SK-N-SH (cell line): ENCODE data around the gene TFEB. TPM values are rescaled to one million over a fixed set of nuclear protein-coding genes. Genes with fewer than 3 reads are reported as not detected.

ENCODE experiments used
- CTCF ChIA-PET: fragments of 300-600, 350-600 bp; formaldehyde crosslinking; extraction: SDS; loops from one replicate; lab custom pipeline; 2021; lab: Yijun Ruan, JAX
- POLR2A ChIA-PET: fragments of 350-600 bp; sonication (Branson Sonifier 250); formaldehyde crosslinking; extraction: SDS; loops from one replicate; lab custom pipeline; 2020; ENCODE audit warnings: antibody characterized with exemption, inconsistent platforms; lab: Yijun Ruan, JAX
- DNase-seq: peaks from one replicate; pipeline ENCODE4 v3.0.0; 2012
- H2AFZ ChIP-seq: fragments of 200-600 bp; sonication (generic); 2 replicates; pipeline ENCODE4 v1.8.1; 2016; ENCODE audit warnings: antibody characterized with exemption, mild to moderate bottlenecking, low read depth
- H3F3A ChIP-seq: fragments of 200-600 bp; sonication (generic); replicated peaks from 2 replicates; pipeline ENCODE3; 2016; ENCODE audit warnings: antibody characterized with exemption, mild to moderate bottlenecking; ENCODE audit not compliant: insufficient read depth
- H3K27ac ChIP-seq, 2 experiments: fragments of 200-500 bp in 1 of 2; fragments of 200-600 bp in 1 of 2; sonication (Bioruptor generic) in 1 of 2; sonication (generic), shearing (Covaris generic) in 1 of 2; 2 replicates each; pipeline versions ENCODE4 v1.5.1 to v1.6.1; 2014 to 2016; ENCODE audit warnings: low read depth in 2 of 2, inconsistent platforms in 1 of 2, low read length in 1 of 2, mild to moderate bottlenecking in 1 of 2, mixed read lengths in 1 of 2
- H3K27me3 ChIP-seq: fragments of 200-600 bp; sonication (generic), shearing (Covaris generic); 2 replicates; pipeline ENCODE4 v1.6.1; 2016; ENCODE audit warnings: mixed run types; ENCODE audit not compliant: insufficient read depth
- H3K36me3 ChIP-seq, 2 experiments: fragments of 200-500 bp in 1 of 2; fragments of 200-600 bp in 1 of 2; sonication (Bioruptor generic) in 1 of 2; sonication (generic) in 1 of 2; replicated peaks in 1 of 2; 2 replicates each; pipeline versions ENCODE3 to v1.5.1; 2014 to 2016; ENCODE audit warnings: low read length in 1 of 2, mild to moderate bottlenecking in 1 of 2; ENCODE audit not compliant: insufficient read depth in 2 of 2, control insufficient read depth in 1 of 2
- H3K4me1 ChIP-seq, 2 experiments: fragments of 200-500 bp in 1 of 2; fragments of 200-600 bp in 1 of 2; sonication (Bioruptor generic) in 1 of 2; sonication (generic), shearing (Covaris generic) in 1 of 2; 2 replicates each; pipeline versions ENCODE4 v1.5.1 to v1.6.1; 2014 to 2016; ENCODE audit warnings: low read depth in 1 of 2, low read length in 1 of 2, mixed run types in 1 of 2; ENCODE audit not compliant: insufficient read depth in 2 of 2, control insufficient read depth in 1 of 2
- H3K4me2 ChIP-seq: fragments of 200-600 bp; sonication (generic), shearing (Covaris generic); 2 replicates; pipeline ENCODE4 v1.6.1; 2017; ENCODE audit warnings: mixed run types
- H3K4me3 ChIP-seq, 2 experiments: fragments of 200-500 bp in 1 of 2; fragments of 200-600 bp in 1 of 2; sonication (Bioruptor generic) in 1 of 2; sonication (generic), shearing (Covaris generic) in 1 of 2; 2 replicates each; pipeline versions ENCODE4 v1.5.1 to v1.8.1; 2014 to 2016; ENCODE audit warnings: low read depth in 2 of 2, inconsistent platforms in 1 of 2, low read length in 1 of 2, mild to moderate bottlenecking in 1 of 2, mixed read lengths in 1 of 2, moderate library complexity in 1 of 2
- H3K79me2 ChIP-seq: fragments of 200-600 bp; sonication (generic); 2 replicates; pipeline ENCODE4 v1.8.1; 2017; ENCODE audit warnings: mild to moderate bottlenecking; ENCODE audit not compliant: insufficient read depth
- H3K9ac ChIP-seq: fragments of 200-600 bp; sonication (generic); 2 replicates; pipeline ENCODE4 v1.6.1; 2017; ENCODE audit warnings: mixed run types
- H3K9me2 ChIP-seq: fragments of 200-600 bp; sonication (generic); 2 replicates; pipeline ENCODE4 v1.6.1; 2017; ENCODE audit warnings: mixed run types
- H3K9me3 ChIP-seq: fragments of 200-600 bp; sonication (generic); 2 replicates; pipeline ENCODE4 v1.6.1; 2017; ENCODE audit warnings: mixed run types, mild to moderate bottlenecking, moderate library complexity
- H4K20me1 ChIP-seq: fragments of 200-600 bp; sonication (generic); 2 replicates; pipeline ENCODE4 v1.6.1; 2017; ENCODE audit warnings: mild to moderate bottlenecking, mixed run types; ENCODE audit not compliant: insufficient read depth
- CTCF ChIP-seq: fragments of 200-600 bp; sonication (generic); IDR thresholded peaks from 2 replicates; pipeline ENCODE4 v1.6.1; 2017; ENCODE audit warnings: antibody characterized with exemption, mild to moderate bottlenecking, moderate library complexity
- ELF1 ChIP-seq: IDR thresholded peaks from 2 replicates; pipeline ENCODE4 v1.4.0; 2012
- EP300 ChIP-seq, 2 experiments: IDR thresholded peaks; 2 replicates each; pipeline versions ENCODE4 v1.4.0 to v1.6.1; 2012; ENCODE audit warnings: borderline replicate concordance in 1 of 2, low read depth in 1 of 2, low read length in 1 of 2
- GABPA ChIP-seq: IDR thresholded peaks from 2 replicates; pipeline ENCODE4 v1.4.0; 2012; ENCODE audit warnings: low read depth, mild to moderate bottlenecking
- IRF3 ChIP-seq: fragments of 150-350 bp; IDR thresholded peaks from 2 replicates; pipeline ENCODE4 v1.6.1; 2016; ENCODE audit warnings: mild to moderate bottlenecking, low read depth, low read length
- MAX ChIP-seq: IDR thresholded peaks from 2 replicates; pipeline ENCODE4 v1.4.0; 2012; ENCODE audit warnings: low read depth
- MEF2A ChIP-seq: IDR thresholded peaks from 2 replicates; pipeline ENCODE4 v1.4.0; 2012; ENCODE audit warnings: low read depth, borderline replicate concordance
- MXI1 ChIP-seq: IDR thresholded peaks from 2 replicates; pipeline ENCODE4 v1.6.1; 2012; ENCODE audit warnings: mild to moderate bottlenecking, low read depth, low read length, improper control_type of control experiment
- NFIC ChIP-seq: IDR thresholded peaks from 2 replicates; pipeline ENCODE4 v1.4.0; 2012; ENCODE audit warnings: borderline replicate concordance
- NRF1 ChIP-seq: IDR thresholded peaks from 2 replicates; pipeline ENCODE4 v1.6.1; 2012; ENCODE audit warnings: low read depth, mild to moderate bottlenecking, low read length
- POLR2AphosphoS5 ChIP-seq: IDR thresholded peaks from 2 replicates; pipeline ENCODE4 v1.6.1; 2012; ENCODE audit warnings: low read depth, low read length
- RAD21 ChIP-seq: IDR thresholded peaks from 2 replicates; pipeline ENCODE4 v1.6.1; 2012; ENCODE audit warnings: mild to moderate bottlenecking, low read length
- RFX5 ChIP-seq: IDR thresholded peaks from 2 replicates; pipeline ENCODE4 v1.6.1; 2012; ENCODE audit warnings: mild to moderate bottlenecking, improper control_type of control experiment, low read length
- RXRA ChIP-seq: IDR thresholded peaks from 2 replicates; pipeline ENCODE4 v1.4.0; 2012; ENCODE audit warnings: low read depth, mild to moderate bottlenecking, borderline replicate concordance
- SIN3A ChIP-seq: IDR thresholded peaks from 2 replicates; pipeline ENCODE4 v1.6.1; 2012; ENCODE audit warnings: low read depth, mild to moderate bottlenecking, low read length, moderate library complexity, borderline replicate concordance
- TAF1 ChIP-seq: IDR thresholded peaks from 2 replicates; pipeline ENCODE4 v1.6.1; 2012; ENCODE audit warnings: low read depth, mild to moderate bottlenecking, low read length, moderate library complexity, borderline replicate concordance
- USF2 ChIP-seq: fragments of 150-350 bp; IDR thresholded peaks from 2 replicates; pipeline ENCODE4 v1.6.1; 2017; ENCODE audit warnings: antibody characterized with exemption, low read length, low read depth, borderline replicate concordance
- YY1 ChIP-seq: IDR thresholded peaks from 2 replicates; pipeline ENCODE4 v1.4.0; 2012; ENCODE audit warnings: low read depth, mild to moderate bottlenecking
- WGBS: methylation state at CpG from one replicate; pipeline ENCODE4 v1.1.6; 2017; ENCODE audit warnings: low lambda C conversion rate; 5-methylcytosine and 5-hydroxymethylcytosine counted together
- polyA plus RNA-seq, 3 experiments: library from polyadenylated mRNA; depleted of rRNA; stranded (reverse); fragments of >200 nt; gene quantifications; 2 replicates each; pipeline ENCODE4 v1.2.3, GENCODE V29; 2012
- TF ChIP-seq, protein P1 (sequence below): IDR thresholded peaks from 2 replicates; pipeline ENCODE4 v1.4.0; 2012; ENCODE audit warnings: low read depth, borderline replicate concordance
- TF ChIP-seq, protein P2 (sequence below): IDR thresholded peaks from 2 replicates; pipeline ENCODE4 v1.4.0; 2012; ENCODE audit warnings: low read depth, borderline replicate concordance

The TFEB gene
- polyA plus RNA-seq, 1 of the 3 experiments (the other 2 are of a cell fraction): 6.2 TPM

- no peaks in the 10 kb centered on the region for H3K79me2 ChIP-seq
- H3K36me3 ChIP-seq: no peaks in the 10 kb centered on the region
- 78% methylated on average over 10 of the region's 14 CpGs for WGBS
- H3K4me1 ChIP-seq: peaks cover 0 to 8% of the 10 kb centered on the region in 2 experiments; a peak in 1 of 4 replicates
- H3F3A ChIP-seq: no peaks in the 10 kb centered on the region
- no peaks in the 10 kb centered on the region for H3K9me3 ChIP-seq
- H3K27ac ChIP-seq: no peak overlapping the region
- no peak for DNase-seq
- no peak overlapping the region for H2AFZ ChIP-seq
- H3K4me3 ChIP-seq: no peak overlapping the region
- ChIA-PET POLR2A (no interaction called here), CTCF (interaction anchor here (1.3 to 3.4 kb wide), 2 partner anchors 28 to 288 kb away, joined by 6 to 12 read pairs; no protein-coding TSS in a partner anchor)
- TF ChIP-seq YY1 (no peak), SIN3A (no peak), MEF2A (no peak), NFIC (no peak), GABPA (no peak), NRF1 (no peak), RFX5 (no peak), IRF3 (no peak), POLR2AphosphoS5 (no peak), RXRA (no peak), MAX (no peak), ELF1 (no peak), RAD21 (no peak), MXI1 (no peak), CTCF (no peak), USF2 (no peak), TAF1 (no peak), EP300 (IDR thresholded peaks at IDR 0.05; ENCODE audit: borderline replicate concordance in 1 of 2, low read depth in 1 of 2, low read length in 1 of 2) (no peak)
- TF ChIP-seq, protein P1, sequence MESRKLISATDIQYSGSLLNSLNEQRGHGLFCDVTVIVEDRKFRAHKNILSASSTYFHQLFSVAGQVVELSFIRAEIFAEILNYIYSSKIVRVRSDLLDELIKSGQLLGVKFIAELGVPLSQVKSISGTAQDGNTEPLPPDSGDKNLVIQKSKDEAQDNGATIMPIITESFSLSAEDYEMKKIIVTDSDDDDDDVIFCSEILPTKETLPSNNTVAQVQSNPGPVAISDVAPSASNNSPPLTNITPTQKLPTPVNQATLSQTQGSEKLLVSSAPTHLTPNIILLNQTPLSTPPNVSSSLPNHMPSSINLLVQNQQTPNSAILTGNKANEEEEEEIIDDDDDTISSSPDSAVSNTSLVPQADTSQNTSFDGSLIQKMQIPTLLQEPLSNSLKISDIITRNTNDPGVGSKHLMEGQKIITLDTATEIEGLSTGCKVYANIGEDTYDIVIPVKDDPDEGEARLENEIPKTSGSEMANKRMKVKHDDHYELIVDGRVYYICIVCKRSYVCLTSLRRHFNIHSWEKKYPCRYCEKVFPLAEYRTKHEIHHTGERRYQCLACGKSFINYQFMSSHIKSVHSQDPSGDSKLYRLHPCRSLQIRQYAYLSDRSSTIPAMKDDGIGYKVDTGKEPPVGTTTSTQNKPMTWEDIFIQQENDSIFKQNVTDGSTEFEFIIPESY: no peak
- TF ChIP-seq, protein P2, sequence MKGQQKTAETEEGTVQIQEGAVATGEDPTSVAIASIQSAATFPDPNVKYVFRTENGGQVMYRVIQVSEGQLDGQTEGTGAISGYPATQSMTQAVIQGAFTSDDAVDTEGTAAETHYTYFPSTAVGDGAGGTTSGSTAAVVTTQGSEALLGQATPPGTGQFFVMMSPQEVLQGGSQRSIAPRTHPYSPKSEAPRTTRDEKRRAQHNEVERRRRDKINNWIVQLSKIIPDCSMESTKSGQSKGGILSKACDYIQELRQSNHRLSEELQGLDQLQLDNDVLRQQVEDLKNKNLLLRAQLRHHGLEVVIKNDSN: no peak
- no peaks in the 10 kb centered on the region for H3K9me2 ChIP-seq
- no peaks in the 10 kb centered on the region for H3K27me3 ChIP-seq
- H3K9ac ChIP-seq: no peak overlapping the region
- no peak overlapping the region for H3K4me2 ChIP-seq
- H4K20me1 ChIP-seq: no peaks in the 10 kb centered on the region
Observed at GRCh38 chr6:41656002-41656691, 79.3 kb downstream of the TFEB start.
